Endothelial cell of umbilical vein (primary cell): ENCODE data around the gene CETN3. TPM values are rescaled to one million over a fixed set of nuclear protein-coding genes. Genes with fewer than 3 reads are reported as not detected.

Source experiments
- BruUV-seq: library from RNA; stranded (reverse); fragments of 400-500 nt; replicated peaks from 2 replicates; lab custom pipeline; 2021; lab: Mats Ljungman, UMichigan
- CTCF ChIA-PET: fragments of 300-600, 350-600 bp; sonication (Branson Sonifier 250); formaldehyde crosslinking; loops from one replicate; lab custom pipeline; 2021; ENCODE audit warnings: antibody characterized with exemption, inconsistent platforms; lab: Charles Lee
- POLR2A ChIA-PET: fragments of 300-600, 350-600 bp; sonication (Branson Sonifier 250); formaldehyde crosslinking; loops from one replicate; lab custom pipeline; 2021; ENCODE audit warnings: antibody characterized with exemption, inconsistent platforms; lab: Charles Lee
- DNase-seq: peaks from one replicate; pipeline ENCODE4 v3.0.0-alpha.2; 2011; ENCODE audit warnings: low read depth, low spot score
- FAIRE-seq: peaks from 2 replicates; lab custom pipeline; 2011; peaks lifted over from hg19 to GRCh38; lab: Jason Lieb, UNC
- H2AFZ ChIP-seq: 2 replicates; pipeline ENCODE4 v1.6.0; 2012; ENCODE audit warnings: low read depth, low read length, control low read depth, inconsistent platforms
- H3K27ac ChIP-seq: 2 replicates; pipeline ENCODE4 v1.5.1; 2011; ENCODE audit warnings: low read depth, mild to moderate bottlenecking, control low read depth, low read length, moderate library complexity; ENCODE audit not compliant: insufficient read depth
- H3K27me3 ChIP-seq, 2 experiments: 2 replicates each; pipeline versions ENCODE4 v1.6.0 to v1.6.1; 2011; ENCODE audit warnings: low read length in 2 of 2, mixed read lengths in 1 of 2; ENCODE audit not compliant: control insufficient read depth in 2 of 2, insufficient read depth in 2 of 2
- H3K36me3 ChIP-seq, 2 experiments: 2 replicates in 1 of 2; 3 replicates in 1 of 2; pipeline ENCODE4 v1.5.1; 2011; ENCODE audit warnings: low read length in 2 of 2, mild to moderate bottlenecking in 1 of 2, moderate library complexity in 1 of 2; ENCODE audit not compliant: control insufficient read depth in 2 of 2, insufficient read depth in 2 of 2; ENCODE audit errors: extremely low read depth in 1 of 2
- H3K4me1 ChIP-seq: 3 replicates; pipeline ENCODE4 v1.5.1; 2011; ENCODE audit warnings: mild to moderate bottlenecking, low read length; ENCODE audit not compliant: control insufficient read depth, insufficient read depth; ENCODE audit errors: extremely low read depth
- H3K4me2 ChIP-seq: 2 replicates; pipeline ENCODE4 v1.6.1; 2011; ENCODE audit warnings: low read length, control low read depth, mixed read lengths; ENCODE audit not compliant: insufficient read depth
- H3K4me3 ChIP-seq, 3 experiments: fragments of 200-600 bp in 1 of 3; sonication (generic), shearing (Covaris generic) in 1 of 3; replicated peaks in 1 of 3; 2 replicates each; pipeline ENCODE4 v1.5.1; 2011 to 2016; ENCODE audit warnings: control low read depth in 3 of 3, low read length in 3 of 3, mild to moderate bottlenecking in 2 of 3, inconsistent platforms in 1 of 3, low read depth in 1 of 3, moderate library complexity in 1 of 3; ENCODE audit not compliant: insufficient read depth in 1 of 3
- H3K79me2 ChIP-seq: 2 replicates; pipeline ENCODE4 v1.6.0; 2012; ENCODE audit warnings: low read length, inconsistent platforms; ENCODE audit not compliant: control insufficient read depth, insufficient read depth
- H3K9ac ChIP-seq: replicated peaks from 2 replicates; pipeline ENCODE3; 2011; ENCODE audit warnings: low read length, control low read depth; ENCODE audit not compliant: insufficient read depth; ENCODE audit errors: extremely low read depth
- H3K9me1 ChIP-seq: replicated peaks from 3 replicates; pipeline ENCODE4 v1.6.0; 2011; ENCODE audit warnings: mild to moderate bottlenecking, low read length; ENCODE audit not compliant: control insufficient read depth, insufficient read depth; ENCODE audit errors: extremely low read depth
- H3K9me3 ChIP-seq: replicated peaks from 2 replicates; pipeline ENCODE4 v1.5.1; 2012; ENCODE audit warnings: low read length, inconsistent platforms; ENCODE audit not compliant: control insufficient read depth, insufficient read depth
- H4K20me1 ChIP-seq: replicated peaks from 2 replicates; pipeline ENCODE3; 2011; ENCODE audit warnings: mild to moderate bottlenecking, low read length; ENCODE audit not compliant: control insufficient read depth, insufficient read depth; ENCODE audit errors: extremely low read depth
- EZH2 ChIP-seq: IDR thresholded peaks from 2 replicates; pipeline ENCODE4 v1.6.1; 2012; ENCODE audit warnings: borderline replicate concordance, low read depth, mild to moderate bottlenecking, moderate library complexity, low read length, inconsistent platforms; ENCODE audit not compliant: severe bottlenecking
- FOS ChIP-seq: IDR thresholded peaks from 2 replicates; pipeline ENCODE4 v1.6.1; 2011; ENCODE audit warnings: mild to moderate bottlenecking, low read length, moderate library complexity, borderline replicate concordance; ENCODE audit not compliant: insufficient read depth
- GATA2 ChIP-seq: IDR thresholded peaks from 2 replicates; pipeline ENCODE4 v1.7.0; 2011; ENCODE audit warnings: low read depth, mild to moderate bottlenecking, moderate library complexity, mixed read lengths, low read length; ENCODE audit not compliant: insufficient read length, insufficient read depth
- JUN ChIP-seq: IDR thresholded peaks from 2 replicates; pipeline ENCODE4 v1.6.1; 2011; ENCODE audit warnings: borderline replicate concordance, low read depth; ENCODE audit not compliant: insufficient read length, insufficient read depth
- MYC ChIP-seq: IDR thresholded peaks from one replicate; pipeline ENCODE4 v1.6.1; 2011; ENCODE audit warnings: mild to moderate bottlenecking, low read depth, low read length
- POLR2A ChIP-seq: IDR thresholded peaks from 2 replicates; pipeline ENCODE4 v1.6.1; 2012; ENCODE audit warnings: low read depth, mild to moderate bottlenecking, control low read depth, low read length
- POLR2AphosphoS5 ChIP-seq: IDR thresholded peaks from 2 replicates; pipeline ENCODE4 v1.6.1; 2012; ENCODE audit warnings: low read depth, mild to moderate bottlenecking, control low read depth, low read length, moderate library complexity; ENCODE audit not compliant: insufficient read depth
- dilution Hi-C: fragments of 300-500 bp; cut with MboI; formaldehyde crosslinking; loops from one replicate; pipeline ENCODE4 v1.15.0; 2019; ENCODE audit warnings: low sequenced_read_pairs; ENCODE audit not compliant: extremely low pct_ligation_motif_present
- intact Hi-C: fragments of 100-400 bp; cut with micrococcal nuclease; formaldehyde crosslinking; loops from one replicate; pipeline ENCODE4 v1.10.0; 2022
- polyA plus RNA-seq, 4 experiments: library from polyadenylated mRNA; depleted of rRNA in 3 of 4; stranded (reverse) in 3 of 4; unstranded in 1 of 4; fragments of >200 nt; gene quantifications; 2 replicates each; pipeline versions ENCODE4 v1.2.1 to v1.2.3, GENCODE V29; 2011 to 2012; ENCODE audit warnings: missing spikeins in 1 of 4
- total RNA-seq: library from RNA; stranded (reverse); gene quantifications from 2 replicates; pipeline ENCODE4 v1.2.3, GENCODE V29; 2021
- TF ChIP-seq, protein P1 (sequence below), 2 donors: IDR thresholded peaks; 1 replicate in 1 of 2; 2 replicates in 1 of 2; pipeline ENCODE4 v1.5.1; 2011; ENCODE audit warnings: low read length in 2 of 2, mild to moderate bottlenecking in 2 of 2, moderate library complexity in 2 of 2, control low read depth in 1 of 2, inconsistent platforms in 1 of 2, low read depth in 1 of 2; ENCODE audit not compliant: insufficient read depth in 1 of 2; ENCODE audit errors: extremely low read depth in 1 of 2
- TF ChIP-seq, protein P2 (sequence below): IDR thresholded peaks from 2 replicates; pipeline ENCODE4 v1.6.1; 2011; ENCODE audit not compliant: insufficient read depth, insufficient read length

Gene CETN3
- total and polyA plus RNA-seq, 2 donors (not counting 3 experiments of a cell fraction or from before 2014, with no cell fraction given) = 2.2 to 17.3 TPM

DNA sequence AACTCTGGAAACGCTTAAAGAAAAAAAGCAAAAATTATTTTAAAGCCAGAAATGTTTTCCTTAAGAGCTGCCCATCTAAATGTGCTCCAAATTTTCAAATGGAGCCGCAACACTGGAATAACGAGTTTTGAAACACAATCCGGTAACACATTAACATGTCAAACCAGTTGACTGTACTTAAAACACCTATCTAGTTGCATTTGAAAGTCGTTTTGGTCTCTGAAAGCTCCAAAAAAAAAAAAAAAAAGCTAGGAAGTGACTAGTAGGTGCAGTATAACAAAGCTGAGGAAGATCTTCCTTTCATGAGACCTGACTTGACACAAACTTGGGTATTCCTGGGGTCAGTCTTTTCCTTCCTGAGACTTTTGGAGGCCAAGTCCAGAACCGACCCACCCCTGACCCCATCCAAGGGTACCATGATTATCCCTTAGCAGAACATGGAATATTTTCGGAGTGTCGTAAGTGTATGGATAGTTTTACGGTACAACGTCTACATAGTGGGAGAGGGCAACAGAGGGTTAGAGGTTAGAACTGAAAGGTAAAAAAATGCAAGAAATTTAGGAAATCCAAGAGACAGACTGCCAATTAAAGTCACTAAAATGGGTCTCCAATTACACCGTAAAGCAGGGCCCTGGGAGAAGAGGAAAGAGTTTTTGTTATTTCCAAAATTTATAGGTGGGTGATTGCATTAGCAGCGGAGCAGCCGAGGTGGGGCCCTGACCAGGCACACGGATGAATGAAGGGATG, 812 bp downstream of the CETN3 start:
- Histone ChIP-seq H3K4me3 (peak overlapping the region; percentile 82 to 95 (median 83)), H3K36me3 (no peaks in the 10 kb centered on the region), H3K9me3 (no peaks in the 10 kb centered on the region), H3K79me2 (peaks cover 3% of the 10 kb centered on the region), H3K9me1 (no peaks in the 10 kb centered on the region), H3K27ac (peak overlapping the region; percentile 94), H3K4me2 (peak overlapping the region; percentile 95), H3K9ac (peak overlapping the region; percentile 98), H3K27me3 (no peaks in the 10 kb centered on the region), H4K20me1 (no peaks in the 10 kb centered on the region), H3K4me1 (peaks cover 15% of the 10 kb centered on the region), H2AFZ (peak overlapping the region; percentile 99)
- dilution Hi-C loops (no loop called here), intact Hi-C loops (loop anchor here (1.0 to 10.0 kb wide), 8 partner anchors 66 to 1714 kb away; partner anchors contain the start of genes LYSMD3, MBLAC2 and POLR3G)
- no peak for TF ChIP-seq JUN
- TF ChIP-seq MYC = no peak
- no peak for TF ChIP-seq POLR2A
- no peak for TF ChIP-seq EZH2
- TF ChIP-seq FOS = no peak
- no peak for TF ChIP-seq POLR2AphosphoS5
- TF ChIP-seq, protein P1, sequence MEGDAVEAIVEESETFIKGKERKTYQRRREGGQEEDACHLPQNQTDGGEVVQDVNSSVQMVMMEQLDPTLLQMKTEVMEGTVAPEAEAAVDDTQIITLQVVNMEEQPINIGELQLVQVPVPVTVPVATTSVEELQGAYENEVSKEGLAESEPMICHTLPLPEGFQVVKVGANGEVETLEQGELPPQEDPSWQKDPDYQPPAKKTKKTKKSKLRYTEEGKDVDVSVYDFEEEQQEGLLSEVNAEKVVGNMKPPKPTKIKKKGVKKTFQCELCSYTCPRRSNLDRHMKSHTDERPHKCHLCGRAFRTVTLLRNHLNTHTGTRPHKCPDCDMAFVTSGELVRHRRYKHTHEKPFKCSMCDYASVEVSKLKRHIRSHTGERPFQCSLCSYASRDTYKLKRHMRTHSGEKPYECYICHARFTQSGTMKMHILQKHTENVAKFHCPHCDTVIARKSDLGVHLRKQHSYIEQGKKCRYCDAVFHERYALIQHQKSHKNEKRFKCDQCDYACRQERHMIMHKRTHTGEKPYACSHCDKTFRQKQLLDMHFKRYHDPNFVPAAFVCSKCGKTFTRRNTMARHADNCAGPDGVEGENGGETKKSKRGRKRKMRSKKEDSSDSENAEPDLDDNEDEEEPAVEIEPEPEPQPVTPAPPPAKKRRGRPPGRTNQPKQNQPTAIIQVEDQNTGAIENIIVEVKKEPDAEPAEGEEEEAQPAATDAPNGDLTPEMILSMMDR (IDR thresholded peaks at IDR 0.05; ENCODE audit: extremely low read depth in 1 of 2, insufficient read depth in 1 of 2, low read depth in 1 of 2, low read length in 2 of 2) = no peak
- TF ChIP-seq, protein P2, sequence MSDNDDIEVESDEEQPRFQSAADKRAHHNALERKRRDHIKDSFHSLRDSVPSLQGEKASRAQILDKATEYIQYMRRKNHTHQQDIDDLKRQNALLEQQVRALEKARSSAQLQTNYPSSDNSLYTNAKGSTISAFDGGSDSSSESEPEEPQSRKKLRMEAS = no peak
- no peak for TF ChIP-seq GATA2
- no peak for DNase-seq
- CTCF ChIA-PET = interaction anchor here (1.3 kb wide), 1 partner anchor 14 kb away, joined by 3 read pairs; no protein-coding TSS in a partner anchor
- POLR2A ChIA-PET = no interaction called here
- FAIRE-seq = peak; percentile 42
- BruUV-seq = TSS peak; percentile 88
